ENCODE results near the gene AGXT. TPM values are rescaled to one million over a fixed set of nuclear protein-coding genes. Genes with fewer than 3 reads are reported as not detected.

The AGXT gene
- total RNA-seq, 1 donor, result not detected

DNA sequence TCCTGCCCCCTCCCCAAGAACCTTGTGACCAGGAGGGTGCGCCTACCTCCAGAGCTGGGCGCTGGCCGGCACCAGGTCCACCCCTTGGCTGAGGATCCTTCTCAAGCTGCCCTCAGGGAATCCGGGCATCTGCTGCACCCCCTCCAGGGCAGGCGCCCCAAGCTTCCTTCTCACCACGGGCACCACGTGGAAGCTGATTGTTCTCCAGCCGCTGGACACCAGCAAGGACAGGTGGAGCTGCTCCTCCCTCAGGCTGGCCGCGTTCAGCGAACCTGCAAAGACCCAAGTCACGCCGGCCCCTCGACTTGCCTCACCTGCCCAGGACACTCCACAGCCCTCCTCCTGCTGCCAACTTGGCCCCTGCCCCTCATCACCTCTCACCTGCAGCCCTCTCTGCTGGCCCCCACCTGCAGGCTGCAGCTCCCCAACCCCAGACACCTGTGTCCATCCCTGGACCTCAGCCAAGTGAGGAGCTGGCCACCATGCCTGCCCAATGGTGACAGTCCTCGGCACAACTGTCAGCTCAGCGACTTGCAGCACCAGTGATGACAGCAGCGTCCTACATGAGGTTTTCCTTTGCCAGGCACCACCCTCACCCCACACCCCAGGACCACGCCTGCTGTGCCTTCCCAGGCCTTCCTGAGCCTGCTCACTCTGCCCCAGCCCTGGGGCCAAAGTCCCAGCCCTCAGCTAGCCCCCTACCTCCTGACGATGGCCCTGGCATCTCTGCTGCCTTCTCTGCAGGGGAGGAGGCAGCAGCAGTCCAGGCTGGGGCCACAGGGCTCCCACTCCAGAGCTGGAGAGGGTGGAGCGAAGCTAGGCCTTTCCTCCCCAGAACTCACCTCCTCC lies 23.1 kb downstream of the AGXT start:
- DNase-seq (ENCODE audit: low read depth), result no peak
- TF ChIP-seq, protein P1, sequence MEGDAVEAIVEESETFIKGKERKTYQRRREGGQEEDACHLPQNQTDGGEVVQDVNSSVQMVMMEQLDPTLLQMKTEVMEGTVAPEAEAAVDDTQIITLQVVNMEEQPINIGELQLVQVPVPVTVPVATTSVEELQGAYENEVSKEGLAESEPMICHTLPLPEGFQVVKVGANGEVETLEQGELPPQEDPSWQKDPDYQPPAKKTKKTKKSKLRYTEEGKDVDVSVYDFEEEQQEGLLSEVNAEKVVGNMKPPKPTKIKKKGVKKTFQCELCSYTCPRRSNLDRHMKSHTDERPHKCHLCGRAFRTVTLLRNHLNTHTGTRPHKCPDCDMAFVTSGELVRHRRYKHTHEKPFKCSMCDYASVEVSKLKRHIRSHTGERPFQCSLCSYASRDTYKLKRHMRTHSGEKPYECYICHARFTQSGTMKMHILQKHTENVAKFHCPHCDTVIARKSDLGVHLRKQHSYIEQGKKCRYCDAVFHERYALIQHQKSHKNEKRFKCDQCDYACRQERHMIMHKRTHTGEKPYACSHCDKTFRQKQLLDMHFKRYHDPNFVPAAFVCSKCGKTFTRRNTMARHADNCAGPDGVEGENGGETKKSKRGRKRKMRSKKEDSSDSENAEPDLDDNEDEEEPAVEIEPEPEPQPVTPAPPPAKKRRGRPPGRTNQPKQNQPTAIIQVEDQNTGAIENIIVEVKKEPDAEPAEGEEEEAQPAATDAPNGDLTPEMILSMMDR (IDR thresholded peaks at IDR 0.05; ENCODE audit: insufficient read depth, low read depth, low read length), result no peak
- no peak overlapping the region for H3K4me3 ChIP-seq (ENCODE audit: low read depth, low read length)

DNA sequence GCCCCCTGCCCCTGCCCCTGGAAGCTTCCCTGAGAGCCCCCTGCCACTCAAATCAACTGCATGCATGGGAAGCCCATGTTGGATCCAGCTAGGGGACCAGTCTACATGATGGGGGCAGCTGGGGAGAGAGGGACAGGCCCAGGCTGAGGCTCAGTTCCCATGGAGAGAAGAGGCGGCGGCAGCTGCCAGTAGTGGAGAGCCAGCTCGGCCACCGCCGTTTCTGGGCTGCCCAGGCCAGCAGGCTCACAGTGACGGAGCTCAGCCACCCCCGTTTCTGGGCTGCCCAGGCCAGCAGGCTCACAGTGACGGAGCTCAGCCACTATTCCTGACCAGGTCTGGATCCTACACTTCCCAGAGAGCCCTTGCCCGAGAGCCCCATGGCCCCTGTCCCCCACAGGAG lies 23.7 kb downstream of the AGXT start:
- TF ChIP-seq, protein P1 (IDR thresholded peaks at IDR 0.05; ENCODE audit: insufficient read depth, low read depth, low read length), result no peak
- DNase-seq (ENCODE audit: low read depth), result no peak
- H3K4me3 ChIP-seq (ENCODE audit: low read depth, low read length), result no peak overlapping the region

- H3K4me3 ChIP-seq (ENCODE audit: low read depth, low read length), result no peak overlapping the region
- DNase-seq (ENCODE audit: low read depth), result no peak
- TF ChIP-seq, protein P1 (IDR thresholded peaks at IDR 0.05; ENCODE audit: insufficient read depth, low read depth, low read length), result no peak
Observed at GRCh38 chr2:240892925-240893324, 24.3 kb downstream of the AGXT start.

DNA sequence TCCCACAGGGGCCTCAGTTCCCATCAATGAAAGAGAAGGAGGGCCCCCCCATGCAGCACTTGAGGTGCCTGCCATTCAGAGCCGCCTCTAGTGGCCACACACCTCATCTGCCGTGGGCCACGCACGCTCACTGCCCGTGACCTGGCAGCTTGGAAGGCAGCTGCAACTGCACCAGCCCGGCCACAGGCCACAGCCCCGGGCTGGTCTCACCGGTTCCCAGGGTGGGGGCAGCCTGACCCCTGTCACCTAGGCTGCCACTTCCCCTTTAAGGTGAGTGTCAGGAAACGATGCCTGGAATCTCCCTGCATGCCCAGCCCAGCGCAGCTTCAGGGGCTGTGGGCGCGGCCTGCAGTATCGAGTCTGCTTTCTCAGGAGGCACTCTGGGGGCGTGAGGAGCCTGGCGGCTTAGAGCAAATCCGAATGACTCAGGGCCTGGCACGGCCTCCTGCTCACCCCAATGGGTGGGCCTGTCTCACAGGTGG lies 24.8 kb downstream of the AGXT start:
- TF ChIP-seq, protein P1 (IDR thresholded peaks at IDR 0.05; ENCODE audit: insufficient read depth, low read depth, low read length), result no peak
- no peak overlapping the region for H3K4me3 ChIP-seq (ENCODE audit: low read depth, low read length)
- no peak for DNase-seq (ENCODE audit: low read depth)

GRCh38 chr2:240894006-240894405 lies 25.4 kb downstream of the AGXT start:
- TF ChIP-seq, protein P1 (IDR thresholded peaks at IDR 0.05; ENCODE audit: insufficient read depth, low read depth, low read length), result no peak
- no peak overlapping the region for H3K4me3 ChIP-seq (ENCODE audit: low read depth, low read length)
- DNase-seq (ENCODE audit: low read depth), result no peak

DNA sequence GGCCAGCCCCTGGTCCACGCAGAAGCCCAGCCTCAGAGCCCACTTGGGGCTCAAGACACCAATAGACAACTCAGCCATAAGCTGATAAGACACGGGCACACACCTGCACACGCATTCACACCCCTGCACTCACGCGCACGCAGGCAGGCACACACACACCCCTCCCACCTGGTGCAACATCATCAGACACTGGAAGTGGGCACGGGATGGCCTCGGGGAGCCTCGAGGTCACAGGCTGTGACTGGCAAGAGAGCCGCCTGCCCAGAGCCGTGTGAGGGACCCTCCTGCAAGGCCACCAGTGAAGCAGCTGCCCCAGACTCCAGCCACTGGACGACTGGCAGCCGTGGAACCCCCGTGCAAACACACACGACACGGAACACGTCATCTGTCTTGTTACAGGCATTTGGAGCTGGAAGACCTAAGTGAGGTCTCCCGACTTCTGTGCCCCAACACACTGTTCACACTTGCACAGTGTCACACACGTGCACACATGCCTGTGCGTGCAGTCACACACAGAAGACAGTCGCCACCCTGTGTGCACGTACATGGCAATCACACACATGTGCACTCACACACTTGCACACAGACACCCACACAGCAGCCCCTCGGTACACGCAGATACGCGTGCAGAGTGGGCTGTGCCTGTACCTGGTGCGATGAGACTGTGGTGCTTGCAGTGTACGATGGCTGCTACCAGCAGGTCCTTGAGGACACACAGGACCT lies 26.4 kb downstream of the AGXT start:
- DNase-seq (ENCODE audit: low read depth), result no peak
- TF ChIP-seq, protein P1 (IDR thresholded peaks at IDR 0.05; ENCODE audit: insufficient read depth, low read depth, low read length), result no peak
- H3K4me3 ChIP-seq (ENCODE audit: low read depth, low read length), result no peak overlapping the region

Measured in fibroblast of villous mesenchyme (primary cell).